Calu3 (cell line): ENCODE measurements around the gene LBX2. TPM values are rescaled to one million over a fixed set of nuclear protein-coding genes. Genes with fewer than 3 reads are reported as not detected.
A peak's percentile ranks its signal among the peaks of the same experiment; 100 is the strongest.

Experiments used
- BruUV-seq: library from RNA; stranded (reverse); fragments of 400-500 nt; replicated peaks from 2 replicates; lab custom pipeline; 2021; lab: Mats Ljungman, UMichigan
- CTCF ChIA-PET: fragments of 300-600 bp; sonication (Branson Sonifier 250); formaldehyde crosslinking; loops from one replicate; lab custom pipeline; 2022; ENCODE audit warnings: antibody characterized with exemption; lab: Charles Lee
- DNase-seq: peaks from one replicate; pipeline ENCODE4 v3.0.0; 2022
- H3K27ac Mint-ChIP-seq: one replicate; pipeline ENCODE4 v1.8.0; 2022; ENCODE audit warnings: mixed read lengths; ENCODE audit not compliant: unreplicated experiment
- H3K27me3 Mint-ChIP-seq: one replicate; pipeline ENCODE4 v1.8.0; 2022; ENCODE audit warnings: mixed read lengths; ENCODE audit not compliant: unreplicated experiment
- H3K36me3 Mint-ChIP-seq: one replicate; pipeline ENCODE4 v1.8.0; 2022; ENCODE audit warnings: mild to moderate bottlenecking, moderate library complexity, mixed read lengths; ENCODE audit not compliant: insufficient read depth, unreplicated experiment
- H3K4me1 Mint-ChIP-seq: one replicate; pipeline ENCODE4 v1.8.0; 2022; ENCODE audit warnings: mild to moderate bottlenecking, low read depth, mixed read lengths; ENCODE audit not compliant: unreplicated experiment
- H3K4me3 Mint-ChIP-seq: one replicate; pipeline ENCODE4 v1.8.0; 2022; ENCODE audit warnings: mild to moderate bottlenecking, low read depth, moderate library complexity, mixed read lengths; ENCODE audit not compliant: unreplicated experiment
- H3K9me3 Mint-ChIP-seq: one replicate; pipeline ENCODE4 v1.8.0; 2022; ENCODE audit warnings: low read depth, mixed read lengths; ENCODE audit not compliant: unreplicated experiment
- CTCF ChIP-seq: fragments of 200-600 bp; IDR thresholded peaks from one replicate; pipeline ENCODE4 v1.8.0; 2022; ENCODE audit warnings: antibody characterized with exemption; ENCODE audit not compliant: unreplicated experiment
- intact Hi-C: fragments of 100-400 bp; cut with micrococcal nuclease; formaldehyde crosslinking; loops from one replicate; pipeline ENCODE4 v1.10.0; 2022; ENCODE audit not compliant: unreplicated experiment
- total RNA-seq: library from RNA; stranded (reverse); gene quantifications from 2 replicates; pipeline ENCODE4 v1.2.3, GENCODE V29; 2022

LBX2 gene
- total RNA-seq, 1 experiment from 2014 or later = 3.5 TPM

- BruUV-seq = TSS peak; percentile 7
- peak within 1 kb of the TSS; percentile 35 for H3K27ac Mint-ChIP-seq
- CTCF ChIA-PET = interaction anchor here (1.1 kb wide), 1 partner anchor 13 kb away, joined by 5 read pairs; no protein-coding TSS in a partner anchor
- peak; percentile 96 for DNase-seq
- peaks cover 44% of the 10 kb centered on the region for H3K4me1 Mint-ChIP-seq
- H3K9me3 Mint-ChIP-seq = no peaks in the 10 kb centered on the region
- H3K27me3 Mint-ChIP-seq = peaks cover 12% of the 10 kb centered on the region
- TF ChIP-seq CTCF = no peak
- intact Hi-C loops = loop anchor here (2.0 kb wide), 1 partner anchor 14 kb away; the partner anchor contains the start of gene RTKN
- peaks cover 53% of the 10 kb centered on the region for H3K36me3 Mint-ChIP-seq
- H3K4me3 Mint-ChIP-seq = peak within 1 kb of the TSS; percentile 83
Observed at GRCh38 chr2:74454654-74455511, 44.5 kb downstream of the LBX2 start, which contains the start of gene INO80B. TSS of gene INO80B (plus strand) at chr2:74455087. CDS start at chr2:74455117, 30 bp downstream.

- no TSS peak for BruUV-seq
- Mint-ChIP-seq H3K36me3 (peaks cover 14% of the 10 kb centered on the region), H3K9me3 (no peaks in the 10 kb centered on the region), H3K4me3 (no peak overlapping the region), H3K27ac (no peak overlapping the region), H3K27me3 (peaks cover 13% of the 10 kb centered on the region), H3K4me1 (peaks cover 29% of the 10 kb centered on the region)
- DNase-seq = no peak
- intact Hi-C loops = no loop called here
- no peak for TF ChIP-seq CTCF
- CTCF ChIA-PET = no interaction called here
Observed at GRCh38 chr2:74450570-74451190, 48.7 kb downstream of the LBX2 start.

- peaks cover 34% of the 10 kb centered on the region for H3K4me1 Mint-ChIP-seq
- peaks cover 24% of the 10 kb centered on the region for H3K27me3 Mint-ChIP-seq
- H3K9me3 Mint-ChIP-seq = no peaks in the 10 kb centered on the region
- no peak for DNase-seq
- H3K27ac Mint-ChIP-seq = no peak overlapping the region
- no peak overlapping the region for H3K4me3 Mint-ChIP-seq
- no peaks in the 10 kb centered on the region for H3K36me3 Mint-ChIP-seq
- no TSS peak for BruUV-seq
- intact Hi-C loops = no loop called here
- CTCF ChIA-PET = no interaction called here
- no peak for TF ChIP-seq CTCF
Observed at GRCh38 chr2:74448771-74449170, 50.6 kb downstream of the LBX2 start.

Other genes with a start within 250 kb of the LBX2 start
- gene SLC4A5, start 156.2 kb downstream of the LBX2 start, total RNA-seq = 5.8 and 7.0 TPM in 2 replicates
- 113 and 129 TPM in 2 replicates for gene DCTN1, start 119.3 kb downstream of the LBX2 start, total RNA-seq
- 4.0 and 5.7 TPM in 2 replicates for gene C2orf81, start 78.0 kb downstream of the LBX2 start, total RNA-seq
- 30.5 and 32.3 TPM in 2 replicates for gene WDR54, start 77.9 kb downstream of the LBX2 start, total RNA-seq
- 97.6 and 103 TPM in 2 replicates for gene RTKN, start 57.7 kb downstream of the LBX2 start, total RNA-seq
- 41.7 and 42.1 TPM in 2 replicates for gene INO80B, start 44.5 kb downstream of the LBX2 start, total RNA-seq
- gene WBP1, start 41.2 kb downstream of the LBX2 start, total RNA-seq = 61.6 and 63.7 TPM in 2 replicates
- 64.8 and 66.3 TPM in 2 replicates for gene MOGS, start 34.2 kb downstream of the LBX2 start, total RNA-seq
- 83.7 and 88.9 TPM in 2 replicates for gene MRPL53, start 26.9 kb downstream of the LBX2 start, total RNA-seq
- gene CCDC142, start 16.6 kb downstream of the LBX2 start, total RNA-seq = 29.9 and 30.4 TPM in 2 replicates
- 26.2 and 32.9 TPM in 2 replicates for gene TTC31, start 16.5 kb downstream of the LBX2 start, total RNA-seq
- gene PCGF1, start 8.1 kb upstream of the LBX2 start, total RNA-seq = 25.9 TPM in 2 replicates
- not detected in 2 replicates for gene TLX2, start 14.8 kb upstream of the LBX2 start, total RNA-seq
- gene DQX1, start 26.6 kb upstream of the LBX2 start, total RNA-seq = 0.14 TPM in 1 of 2 replicates, not detected in the other
- gene AUP1, start 30.1 kb upstream of the LBX2 start, total RNA-seq = 145 and 153 TPM in 2 replicates
- gene HTRA2, start 30.3 kb upstream of the LBX2 start, total RNA-seq = 23.4 and 26.3 TPM in 2 replicates
- gene LOXL3, start 54.3 kb upstream of the LBX2 start, total RNA-seq = 0.93 and 1.2 TPM in 2 replicates
- gene DOK1, start 55.1 kb upstream of the LBX2 start, total RNA-seq = 2.1 and 2.5 TPM in 2 replicates
- gene M1AP, start 148.7 kb upstream of the LBX2 start, total RNA-seq = not detected in 2 replicates
- 9.5 and 10.1 TPM in 2 replicates for gene SEMA4F, start 154.6 kb upstream of the LBX2 start, total RNA-seq